Nephron (organoid): ENCODE data around the gene SMC4.

ENCODE experiments used
- H3K27ac Mint-ChIP-seq, 3 experiments: 2 replicates each; pipeline ENCODE4 v1.8.0; 2020; ENCODE audit warnings: mixed read lengths in 3 of 3, mild to moderate bottlenecking in 2 of 3, moderate library complexity in 1 of 3
- H3K27me3 Mint-ChIP-seq: 2 replicates; pipeline ENCODE4 v1.8.0; 2021; ENCODE audit warnings: low read depth, mild to moderate bottlenecking, moderate library complexity, mixed read lengths
- H3K36me3 Mint-ChIP-seq: 2 replicates; pipeline ENCODE4 v1.8.0; 2020; ENCODE audit warnings: low read depth, mixed read lengths
- H3K4me1 Mint-ChIP-seq: 2 replicates; pipeline ENCODE4 v1.8.0; 2020; ENCODE audit warnings: mixed read lengths
- H3K4me3 Mint-ChIP-seq, 3 experiments: 2 replicates each; pipeline ENCODE4 v1.8.0; 2020; ENCODE audit warnings: mild to moderate bottlenecking in 3 of 3, mixed read lengths in 3 of 3, moderate library complexity in 2 of 3
- H3K9me3 Mint-ChIP-seq: 2 replicates; pipeline ENCODE4 v1.8.0; 2020; ENCODE audit warnings: mixed read lengths
- TF ChIP-seq, protein P1 (sequence below), 3 experiments: fragments of 200-600 bp; sonication (generic); IDR thresholded peaks; one replicate each; pipeline ENCODE4 v1.5.0; 2021; ENCODE audit warnings: antibody characterized with exemption in 3 of 3; ENCODE audit not compliant: unreplicated experiment in 3 of 3

Gene SMC4

DNA sequence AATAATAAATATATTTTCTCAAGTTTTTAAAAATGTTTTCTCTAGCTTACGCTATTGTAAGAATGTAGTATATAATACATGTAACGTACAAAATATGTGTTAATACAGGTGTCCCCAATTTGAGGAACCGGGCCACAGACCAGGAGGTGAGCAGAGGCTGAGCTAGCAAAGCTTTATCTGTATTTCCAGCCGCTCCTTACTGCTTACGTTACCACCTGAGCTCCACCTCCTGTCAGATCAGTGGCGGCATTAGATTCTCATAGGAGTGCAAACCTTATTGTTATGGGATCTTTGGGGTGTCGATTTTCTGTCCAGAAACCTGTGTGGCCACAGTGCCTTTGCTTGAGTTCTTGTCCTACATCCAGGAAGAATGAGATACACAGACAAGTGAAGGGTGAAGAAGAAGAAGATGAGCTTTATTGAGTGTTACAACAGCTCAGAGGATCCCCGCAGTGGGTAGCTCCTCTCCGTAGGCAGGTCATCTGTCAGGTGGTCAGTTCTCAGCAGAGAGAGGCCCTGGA lies 60.1 kb downstream of the SMC4 start:
- Mint-ChIP-seq H3K9me3 (no peaks in the 10 kb centered on the region), H3K27ac (no peak overlapping the region), H3K27me3 (peaks cover 4% of the 10 kb centered on the region), H3K4me3 (no peak overlapping the region), H3K4me1 (no peaks in the 10 kb centered on the region), H3K36me3 (no peaks in the 10 kb centered on the region)
- TF ChIP-seq, protein P1, sequence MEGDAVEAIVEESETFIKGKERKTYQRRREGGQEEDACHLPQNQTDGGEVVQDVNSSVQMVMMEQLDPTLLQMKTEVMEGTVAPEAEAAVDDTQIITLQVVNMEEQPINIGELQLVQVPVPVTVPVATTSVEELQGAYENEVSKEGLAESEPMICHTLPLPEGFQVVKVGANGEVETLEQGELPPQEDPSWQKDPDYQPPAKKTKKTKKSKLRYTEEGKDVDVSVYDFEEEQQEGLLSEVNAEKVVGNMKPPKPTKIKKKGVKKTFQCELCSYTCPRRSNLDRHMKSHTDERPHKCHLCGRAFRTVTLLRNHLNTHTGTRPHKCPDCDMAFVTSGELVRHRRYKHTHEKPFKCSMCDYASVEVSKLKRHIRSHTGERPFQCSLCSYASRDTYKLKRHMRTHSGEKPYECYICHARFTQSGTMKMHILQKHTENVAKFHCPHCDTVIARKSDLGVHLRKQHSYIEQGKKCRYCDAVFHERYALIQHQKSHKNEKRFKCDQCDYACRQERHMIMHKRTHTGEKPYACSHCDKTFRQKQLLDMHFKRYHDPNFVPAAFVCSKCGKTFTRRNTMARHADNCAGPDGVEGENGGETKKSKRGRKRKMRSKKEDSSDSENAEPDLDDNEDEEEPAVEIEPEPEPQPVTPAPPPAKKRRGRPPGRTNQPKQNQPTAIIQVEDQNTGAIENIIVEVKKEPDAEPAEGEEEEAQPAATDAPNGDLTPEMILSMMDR (IDR thresholded peaks at IDR 0.05; ENCODE audit: unreplicated experiment in 3 of 3) = no peak

DNA sequence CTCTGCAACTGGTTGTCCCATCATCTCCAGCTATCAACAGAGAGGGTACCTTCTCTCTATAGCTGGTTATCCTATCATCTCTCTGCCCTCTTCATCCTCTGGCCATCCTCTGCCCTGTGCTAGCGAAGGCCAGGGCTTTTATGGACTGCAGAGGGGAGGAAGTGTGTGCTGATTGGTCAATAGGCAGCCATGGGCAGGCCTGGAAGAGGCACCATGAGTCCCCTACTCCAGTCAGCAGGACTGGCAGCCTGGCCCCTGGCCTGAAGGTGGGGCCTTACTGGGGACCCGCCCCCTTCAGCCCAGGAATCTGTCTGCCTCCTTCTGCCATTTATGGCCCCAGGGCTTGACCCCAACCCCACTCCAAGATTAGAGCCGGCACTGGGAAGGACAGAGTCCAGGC lies 60.6 kb downstream of the SMC4 start:
- Mint-ChIP-seq H3K4me1 (no peaks in the 10 kb centered on the region), H3K4me3 (no peak overlapping the region), H3K36me3 (no peaks in the 10 kb centered on the region), H3K9me3 (no peaks in the 10 kb centered on the region), H3K27me3 (peaks cover 4% of the 10 kb centered on the region), H3K27ac (no peak overlapping the region)
- TF ChIP-seq, protein P1 (IDR thresholded peaks at IDR 0.05; ENCODE audit: unreplicated experiment in 3 of 3) = no peak

DNA sequence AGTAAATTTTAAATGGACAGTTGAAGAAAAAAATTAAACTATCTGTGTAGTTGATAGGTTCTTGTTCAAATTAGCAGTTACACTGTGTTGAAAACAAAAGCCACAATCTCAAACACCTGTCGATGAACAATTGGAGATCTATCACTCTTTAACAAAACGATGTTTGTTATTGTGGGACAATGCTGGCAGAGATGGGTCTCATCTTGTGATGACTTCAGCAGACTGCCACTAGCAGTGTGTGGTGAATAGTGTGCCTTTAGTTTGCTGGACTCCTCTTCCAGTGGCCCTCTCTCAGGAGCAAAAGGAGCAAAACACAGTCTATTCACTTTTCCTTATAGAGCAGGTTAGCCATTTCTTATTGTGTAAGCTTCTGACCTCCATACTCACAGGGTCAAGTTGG lies 64.9 kb downstream of the SMC4 start:
- Mint-ChIP-seq H3K9me3 (peaks cover 8% of the 10 kb centered on the region), H3K27ac (no peak overlapping the region), H3K36me3 (no peaks in the 10 kb centered on the region), H3K27me3 (no peaks in the 10 kb centered on the region), H3K4me3 (no peak overlapping the region), H3K4me1 (no peaks in the 10 kb centered on the region)
- TF ChIP-seq, protein P1 (IDR thresholded peaks at IDR 0.05; ENCODE audit: unreplicated experiment in 3 of 3) = no peak

DNA sequence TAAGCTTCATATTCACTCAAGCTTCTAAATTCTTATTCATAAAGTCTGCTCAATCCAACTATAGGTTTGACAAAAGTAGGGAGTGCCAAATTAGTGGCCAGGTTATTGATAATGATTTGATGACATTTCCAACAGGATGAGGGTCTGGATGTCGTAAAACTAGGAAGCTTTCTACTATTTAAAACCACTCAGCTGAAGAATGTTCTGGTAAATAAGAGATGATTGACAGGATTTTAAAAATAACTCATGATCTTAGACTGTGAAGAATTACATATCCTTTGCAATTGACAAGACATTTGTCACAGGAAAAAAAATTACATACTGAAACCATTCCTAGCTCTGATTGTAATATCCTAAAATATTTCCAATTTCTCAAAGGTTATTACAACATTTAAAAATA lies 65.5 kb downstream of the SMC4 start:
- no peak overlapping the region for H3K4me3 Mint-ChIP-seq
- H3K9me3 Mint-ChIP-seq = peaks cover 13% of the 10 kb centered on the region
- no peak overlapping the region for H3K27ac Mint-ChIP-seq
- H3K36me3 Mint-ChIP-seq = peaks cover 6% of the 10 kb centered on the region
- H3K4me1 Mint-ChIP-seq = no peaks in the 10 kb centered on the region
- H3K27me3 Mint-ChIP-seq = no peaks in the 10 kb centered on the region
- TF ChIP-seq, protein P1 (IDR thresholded peaks at IDR 0.05; ENCODE audit: unreplicated experiment in 3 of 3) = no peak

DNA sequence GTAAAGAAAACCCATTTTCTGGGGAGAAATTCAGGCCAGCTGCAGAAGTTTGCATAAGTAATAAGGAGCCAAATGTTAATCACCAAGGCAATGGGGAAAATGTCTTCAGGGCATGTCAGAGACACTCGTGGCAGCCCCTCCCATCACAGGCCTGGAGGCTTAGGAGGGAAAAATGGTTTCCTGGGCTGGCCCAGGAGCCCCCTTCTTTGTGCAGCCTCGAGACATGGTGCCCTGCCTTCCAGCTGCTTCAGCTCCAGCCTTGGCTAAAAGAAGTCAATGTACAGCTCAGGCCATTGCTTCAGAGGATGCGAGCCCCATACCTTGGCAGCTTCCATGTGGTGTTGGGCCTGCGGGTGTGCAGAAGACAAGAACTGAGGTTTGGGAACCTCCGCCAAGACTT lies 70.7 kb downstream of the SMC4 start:
- Mint-ChIP-seq H3K4me3 (no peak overlapping the region), H3K4me1 (no peaks in the 10 kb centered on the region), H3K27me3 (no peaks in the 10 kb centered on the region), H3K9me3 (peaks cover 21% of the 10 kb centered on the region), H3K27ac (no peak overlapping the region), H3K36me3 (peaks cover 11% of the 10 kb centered on the region)
- TF ChIP-seq, protein P1 (IDR thresholded peaks at IDR 0.05; ENCODE audit: unreplicated experiment in 3 of 3) = no peak

DNA sequence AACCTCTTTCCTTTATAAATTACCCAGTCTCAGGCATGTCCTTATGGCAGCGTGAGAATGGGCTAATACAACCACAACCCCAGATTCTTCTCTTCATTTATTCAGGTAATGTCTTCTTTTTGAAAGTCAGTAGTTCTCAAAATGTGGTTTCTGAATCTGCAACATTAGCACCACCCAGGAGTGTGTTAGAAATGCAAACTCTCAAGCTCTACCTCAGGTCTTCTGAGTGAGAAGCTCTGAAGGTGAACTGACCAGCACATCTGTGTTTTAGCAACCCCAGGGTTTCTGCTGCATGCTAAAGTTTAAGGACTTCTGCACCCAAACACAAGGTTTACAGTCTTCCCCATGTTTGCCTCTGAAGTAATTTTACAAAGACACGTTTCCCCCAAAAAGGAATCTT lies 72.4 kb downstream of the SMC4 start:
- Mint-ChIP-seq H3K4me1 (no peaks in the 10 kb centered on the region), H3K4me3 (no peak overlapping the region), H3K27me3 (no peaks in the 10 kb centered on the region), H3K27ac (peak overlapping the region in 1 of 3 experiments; percentile 14), H3K9me3 (peaks cover 21% of the 10 kb centered on the region), H3K36me3 (peaks cover 11% of the 10 kb centered on the region)
- TF ChIP-seq, protein P1 (IDR thresholded peaks at IDR 0.05; ENCODE audit: unreplicated experiment in 3 of 3) = no peak
